DND-41 (cell line): ENCODE measurements around the gene IRS2.

Experiments
- EZH2 ChIP-seq: IDR thresholded peaks from 3 replicates; pipeline ENCODE4 v1.6.1; 2012; ENCODE audit warnings: borderline replicate concordance, low read depth, mild to moderate bottlenecking, moderate library complexity, low read length, inconsistent platforms; ENCODE audit not compliant: severe bottlenecking
- TF ChIP-seq, protein P1 (sequence below): IDR thresholded peaks from 2 replicates; pipeline ENCODE4 v1.5.1; 2012; ENCODE audit warnings: borderline replicate concordance, low read length, moderate library complexity, mild to moderate bottlenecking; ENCODE audit not compliant: poor library complexity, severe bottlenecking; ENCODE audit errors: extremely low read depth

- TF ChIP-seq, protein P1, sequence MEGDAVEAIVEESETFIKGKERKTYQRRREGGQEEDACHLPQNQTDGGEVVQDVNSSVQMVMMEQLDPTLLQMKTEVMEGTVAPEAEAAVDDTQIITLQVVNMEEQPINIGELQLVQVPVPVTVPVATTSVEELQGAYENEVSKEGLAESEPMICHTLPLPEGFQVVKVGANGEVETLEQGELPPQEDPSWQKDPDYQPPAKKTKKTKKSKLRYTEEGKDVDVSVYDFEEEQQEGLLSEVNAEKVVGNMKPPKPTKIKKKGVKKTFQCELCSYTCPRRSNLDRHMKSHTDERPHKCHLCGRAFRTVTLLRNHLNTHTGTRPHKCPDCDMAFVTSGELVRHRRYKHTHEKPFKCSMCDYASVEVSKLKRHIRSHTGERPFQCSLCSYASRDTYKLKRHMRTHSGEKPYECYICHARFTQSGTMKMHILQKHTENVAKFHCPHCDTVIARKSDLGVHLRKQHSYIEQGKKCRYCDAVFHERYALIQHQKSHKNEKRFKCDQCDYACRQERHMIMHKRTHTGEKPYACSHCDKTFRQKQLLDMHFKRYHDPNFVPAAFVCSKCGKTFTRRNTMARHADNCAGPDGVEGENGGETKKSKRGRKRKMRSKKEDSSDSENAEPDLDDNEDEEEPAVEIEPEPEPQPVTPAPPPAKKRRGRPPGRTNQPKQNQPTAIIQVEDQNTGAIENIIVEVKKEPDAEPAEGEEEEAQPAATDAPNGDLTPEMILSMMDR: peak; percentile 16
- no peak for TF ChIP-seq EZH2
Measured at GRCh38 chr13:109706015-109706715, 80.2 kb downstream of the IRS2 start.
